Activated naive CD4-positive, alpha-beta T cell treated with anti-CD3 and anti-CD28 coated beads for 36 hours (primary cell): ENCODE results near the gene CD96. TPM values are rescaled to one million over a fixed set of nuclear protein-coding genes. Genes with fewer than 3 reads are reported as not detected.

Experiments
- CTCF ChIA-PET: fragments of 350-600 bp; sonication (Branson Sonifier 250); formaldehyde crosslinking; loops from one replicate; lab custom pipeline; 2021; ENCODE audit warnings: antibody characterized with exemption; lab: Charles Lee
- DNase-seq: peaks from one replicate; pipeline ENCODE4 v3.0.0-alpha.2; 2020
- H3K27ac Mint-ChIP-seq: one replicate; pipeline ENCODE4 v1.8.0; 2021; ENCODE audit warnings: mild to moderate bottlenecking, mixed read lengths
- H3K27me3 Mint-ChIP-seq: one replicate; pipeline ENCODE4 v1.8.0; 2021; ENCODE audit warnings: low read depth, mixed read lengths
- H3K36me3 Mint-ChIP-seq: one replicate; pipeline ENCODE4 v1.8.0; 2021; ENCODE audit warnings: low read depth, mixed read lengths
- H3K4me1 Mint-ChIP-seq: one replicate; pipeline ENCODE4 v1.8.0; 2021; ENCODE audit warnings: low read depth, mixed read lengths
- H3K4me3 Mint-ChIP-seq: one replicate; pipeline ENCODE4 v1.8.0; 2021; ENCODE audit warnings: mild to moderate bottlenecking, moderate library complexity, mixed read lengths
- H3K9me3 Mint-ChIP-seq: one replicate; pipeline ENCODE4 v1.8.0; 2021; ENCODE audit warnings: mixed read lengths
- intact Hi-C: fragments of 100-400 bp; cut with micrococcal nuclease; formaldehyde crosslinking; loops from one replicate; pipeline ENCODE4 v1.15.1; 2023
- total RNA-seq, 2 experiments: library from RNA; stranded (reverse); gene quantifications; one replicate each; pipeline ENCODE4 v1.2.3, GENCODE V29; 2021

Gene CD96
- total RNA-seq, 2 experiments from 2014 or later: 52.7 to 61.8 TPM

GRCh38 chr3:111568355-111568754, 26.4 kb downstream of the CD96 start:
- peaks cover 20% of the 10 kb centered on the region for H3K36me3 Mint-ChIP-seq
- CTCF ChIA-PET: interaction anchor here (0.6 to 2.0 kb wide), 3 partner anchors 49 to 475 kb away, joined by 3 to 8 read pairs (median 4); no protein-coding TSS in a partner anchor
- intact Hi-C loops: no loop called here
- DNase-seq: no peak
- peaks cover 71% of the 10 kb centered on the region for H3K4me1 Mint-ChIP-seq
- no peaks in the 10 kb centered on the region for H3K27me3 Mint-ChIP-seq
- no peak overlapping the region for H3K4me3 Mint-ChIP-seq
- no peak overlapping the region for H3K27ac Mint-ChIP-seq
- no peaks in the 10 kb centered on the region for H3K9me3 Mint-ChIP-seq

GRCh38 chr3:111568911-111569310, 26.9 kb downstream of the CD96 start:
- Mint-ChIP-seq H3K4me3 (no peak overlapping the region), H3K27me3 (no peaks in the 10 kb centered on the region), H3K36me3 (peaks cover 23% of the 10 kb centered on the region), H3K9me3 (no peaks in the 10 kb centered on the region), H3K4me1 (peaks cover 73% of the 10 kb centered on the region), H3K27ac (no peak overlapping the region)
- DNase-seq: no peak
- CTCF ChIA-PET: interaction anchor here (0.6 to 2.0 kb wide), 5 partner anchors 18 to 475 kb away, joined by 3 to 8 read pairs (median 3); no protein-coding TSS in a partner anchor
- intact Hi-C loops: no loop called here

- intact Hi-C loops: loop anchor here (5.0 kb wide), 1 partner anchor 407 kb away; the partner anchor contains the start of gene ABHD10
- Mint-ChIP-seq H3K4me1 (peaks cover 66% of the 10 kb centered on the region), H3K36me3 (peaks cover 28% of the 10 kb centered on the region)
Observed at GRCh38 chr3:111570404-111571030, 28.5 kb downstream of the CD96 start.

GRCh38 chr3:111571282-111571681, 29.3 kb downstream of the CD96 start:
- intact Hi-C loops: loop anchor here (5.0 kb wide), 1 partner anchor 406 kb away; the partner anchor contains the start of gene ABHD10
- Mint-ChIP-seq H3K4me3 (no peak overlapping the region), H3K27ac (no peak overlapping the region), H3K36me3 (peaks cover 32% of the 10 kb centered on the region), H3K9me3 (no peaks in the 10 kb centered on the region), H3K4me1 (peaks cover 66% of the 10 kb centered on the region), H3K27me3 (no peaks in the 10 kb centered on the region)
- CTCF ChIA-PET: interaction anchor here (1.1 to 1.9 kb wide), 2 partner anchors 45 to 442 kb away, joined by 4 to 9 read pairs; no protein-coding TSS in a partner anchor
- no peak for DNase-seq

More at GRCh38 chr3:111570404-111571030, 28.5 kb downstream of the CD96 start:
- CTCF ChIA-PET: interaction anchor here (1.5 to 1.9 kb wide), 2 partner anchors 24 to 45 kb away, joined by 3 to 9 read pairs; no protein-coding TSS in a partner anchor
- no peak overlapping the region for H3K4me3 Mint-ChIP-seq
- H3K27me3 Mint-ChIP-seq: no peaks in the 10 kb centered on the region
- no peak for DNase-seq
- H3K9me3 Mint-ChIP-seq: no peaks in the 10 kb centered on the region
- H3K27ac Mint-ChIP-seq: no peak overlapping the region

GRCh38 chr3:111571907-111572460, 30.0 kb downstream of the CD96 start:
- Mint-ChIP-seq H3K36me3 (peaks cover 34% of the 10 kb centered on the region), H3K4me3 (no peak overlapping the region), H3K9me3 (no peaks in the 10 kb centered on the region), H3K27ac (peak overlapping the region; percentile 76), H3K27me3 (no peaks in the 10 kb centered on the region), H3K4me1 (peaks cover 67% of the 10 kb centered on the region)
- CTCF ChIA-PET: interaction anchor here (1.1 to 1.9 kb wide), 2 partner anchors 44 to 441 kb away, joined by 4 to 9 read pairs; no protein-coding TSS in a partner anchor
- DNase-seq: peak; percentile 78
- intact Hi-C loops: loop anchor here (1.0 to 5.0 kb wide), 3 partner anchors 24 to 405 kb away; partner anchors contain the start of genes ABHD10 and CD96

- no peak overlapping the region for H3K4me3 Mint-ChIP-seq
Observed at GRCh38 chr3:111577113-111577512, 35.1 kb downstream of the CD96 start.

GRCh38 chr3:111577798-111578685, 36.0 kb downstream of the CD96 start:
- peak overlapping the region; percentile 90 for H3K27ac Mint-ChIP-seq
- peaks cover 75% of the 10 kb centered on the region for H3K4me1 Mint-ChIP-seq
- H3K27me3 Mint-ChIP-seq: no peaks in the 10 kb centered on the region
- CTCF ChIA-PET: interaction anchor here (0.6 to 6.3 kb wide), 28 partner anchors 9 to 434 kb away, joined by 3 to 97 read pairs (median 6); partner anchors contain the start of gene ZBED2
- peaks cover 57% of the 10 kb centered on the region for H3K36me3 Mint-ChIP-seq
- peak overlapping the region; percentile 18 for H3K4me3 Mint-ChIP-seq
- peaks cover 2% of the 10 kb centered on the region for H3K9me3 Mint-ChIP-seq
- peak; percentile 38 for DNase-seq
- intact Hi-C loops: loop anchor here (1.0 to 5.0 kb wide), 9 partner anchors 17 to 389 kb away; partner anchors contain the start of genes CD96 and ZBED2

More at GRCh38 chr3:111577113-111577512, 35.1 kb downstream of the CD96 start:
- no peaks in the 10 kb centered on the region for H3K9me3 Mint-ChIP-seq
- no peaks in the 10 kb centered on the region for H3K27me3 Mint-ChIP-seq
- intact Hi-C loops: loop anchor here (1.0 to 5.0 kb wide), 3 partner anchors 140 to 390 kb away; no protein-coding TSS in a partner anchor
- peaks cover 52% of the 10 kb centered on the region for H3K36me3 Mint-ChIP-seq
- H3K27ac Mint-ChIP-seq: peak overlapping the region; percentile 64
- peaks cover 74% of the 10 kb centered on the region for H3K4me1 Mint-ChIP-seq
- no peak for DNase-seq
- CTCF ChIA-PET: interaction anchor here (0.6 to 6.3 kb wide), 10 partner anchors 10 to 139 kb away, joined by 3 to 97 read pairs (median 14); partner anchors contain the start of gene ZBED2

- DNase-seq: no peak
- H3K9me3 Mint-ChIP-seq: peaks cover 3% of the 10 kb centered on the region
- peak overlapping the region; percentile 90 for H3K27ac Mint-ChIP-seq
- no peak overlapping the region for H3K4me3 Mint-ChIP-seq
- CTCF ChIA-PET: interaction anchor here (0.6 to 6.3 kb wide), 23 partner anchors 10 to 434 kb away, joined by 3 to 97 read pairs (median 6); partner anchors contain the start of gene ZBED2
- peaks cover 75% of the 10 kb centered on the region for H3K4me1 Mint-ChIP-seq
- H3K36me3 Mint-ChIP-seq: peaks cover 58% of the 10 kb centered on the region
- no peaks in the 10 kb centered on the region for H3K27me3 Mint-ChIP-seq
- intact Hi-C loops: loop anchor here (1.0 to 5.0 kb wide), 7 partner anchors 16 to 283 kb away; partner anchors contain the start of genes CD96 and ZBED2
Observed at GRCh38 chr3:111578867-111579266, 36.9 kb downstream of the CD96 start.

GRCh38 chr3:111579495-111579894, 37.5 kb downstream of the CD96 start:
- intact Hi-C loops: loop anchor here (2.0 to 5.0 kb wide), 2 partner anchors 111 to 283 kb away; no protein-coding TSS in a partner anchor
- Mint-ChIP-seq H3K4me1 (peaks cover 80% of the 10 kb centered on the region), H3K4me3 (no peak overlapping the region), H3K27me3 (no peaks in the 10 kb centered on the region), H3K27ac (peak overlapping the region; percentile 90), H3K36me3 (peaks cover 63% of the 10 kb centered on the region), H3K9me3 (peaks cover 7% of the 10 kb centered on the region)
- CTCF ChIA-PET: interaction anchor here (1.6 to 6.3 kb wide), 4 partner anchors 27 to 90 kb away, joined by 5 to 97 read pairs (median 26); no protein-coding TSS in a partner anchor
- DNase-seq: no peak

- DNase-seq: no peak
- Mint-ChIP-seq H3K27me3 (no peaks in the 10 kb centered on the region), H3K36me3 (peaks cover 65% of the 10 kb centered on the region), H3K4me1 (peaks cover 88% of the 10 kb centered on the region), H3K4me3 (no peak overlapping the region), H3K9me3 (peaks cover 11% of the 10 kb centered on the region), H3K27ac (peak overlapping the region; percentile 85)
- CTCF ChIA-PET: interaction anchor here (2.8 kb wide), 1 partner anchor 35 kb away, joined by 8 read pairs; no protein-coding TSS in a partner anchor
- intact Hi-C loops: loop anchor here (1.0 kb wide), 1 partner anchor 13 kb away; no protein-coding TSS in a partner anchor
Observed at GRCh38 chr3:111581403-111582119, 39.6 kb downstream of the CD96 start.
